Heart right ventricle (tissue), 16 donors: ENCODE measurements around the gene TMTC1. TPM values are rescaled to one million over a fixed set of nuclear protein-coding genes. Genes with fewer than 3 reads are reported as not detected.

Source experiments
- ATAC-seq, 8 donors: fragments of 200-7000 bp; cut with Tn5 transposase; one replicate each; pipeline ENCODE4 v1.9.1; 2020; ENCODE audit warnings: mild to moderate bottlenecking in 8 of 8, moderate library complexity in 8 of 8, moderate number of reproducible peaks in 1 of 8
- DNase-seq, 2 donors: peaks; one replicate each; pipeline ENCODE4 v3.0.0-alpha.2; 2020
- H3K27ac ChIP-seq, 10 donors: fragments of 200-600 bp; sonication (generic) in 2 of 10; one replicate each; pipeline versions ENCODE4 v1.5.0 to v1.8.0; 2020 to 2022; ENCODE audit warnings: mild to moderate bottlenecking in 3 of 10
- H3K27me3 ChIP-seq, 7 donors: fragments of 200-600 bp; one replicate each; pipeline ENCODE4 v1.8.0; 2021 to 2022; ENCODE audit warnings: mild to moderate bottlenecking in 2 of 7
- H3K36me3 ChIP-seq, 9 donors: fragments of 200-600 bp; sonication (generic) in 1 of 9; one replicate each; pipeline versions ENCODE4 v1.5.0 to v1.8.0; 2020 to 2022; ENCODE audit warnings: mild to moderate bottlenecking in 2 of 9
- H3K4me1 ChIP-seq, 9 donors: fragments of 200-600 bp; sonication (generic) in 1 of 9; one replicate each; pipeline versions ENCODE4 v1.5.0 to v1.8.0; 2020 to 2022; ENCODE audit warnings: mild to moderate bottlenecking in 4 of 9
- H3K4me3 ChIP-seq, 10 donors: fragments of 200-600 bp; sonication (generic) in 2 of 10; one replicate each; pipeline versions ENCODE4 v1.5.0 to v1.8.0; 2020 to 2022; ENCODE audit warnings: mild to moderate bottlenecking in 7 of 10, moderate library complexity in 2 of 10
- H3K9me3 ChIP-seq, 11 donors: fragments of 200-600 bp in 10 of 11; sonication (generic) in 2 of 11; one replicate each; pipeline versions ENCODE4 v1.5.0 to v1.8.0; 2013 to 2022; ENCODE audit warnings: mild to moderate bottlenecking in 2 of 11, control low read depth in 1 of 11, moderate library complexity in 1 of 11
- WGBS, 2 donors: extraction: QIAGEN DNeasy Blood & Tissue Kit; methylation state at CpG; one replicate each; pipeline ENCODE4 v1.1.7; 2013; ENCODE audit warnings: inconsistent platforms in 1 of 2; 5-methylcytosine and 5-hydroxymethylcytosine counted together
- intact Hi-C, 10 donors: fragments of 100-400 bp; cut with DNase I; formaldehyde crosslinking; loops; one replicate each; pipeline versions ENCODE4 v1.11.1 to v1.14.2; 2022
- polyA plus RNA-seq, 2 donors: library from polyadenylated mRNA; stranded (reverse); fragments of 200-250 nt; gene quantifications; one replicate each; pipeline ENCODE4 v1.2.3, GENCODE V29; 2013
- total RNA-seq, 10 donors: library from RNA; stranded (reverse); fragmentation: NEBNext Ultra II Directional in 3 of 10; extraction: Animal tissue kit (Norgen Biotek cat#: 25700) in 3 of 10; gene quantifications; one replicate each; pipeline versions ENCODE4 v1.2.1 to v1.2.4, GENCODE V29; 2021 to 2023
- TF ChIP-seq, protein P1 (sequence below), 9 donors: fragments of 200-600 bp; sonication (generic) in 2 of 9; IDR thresholded peaks; one replicate each; pipeline versions ENCODE4 v1.5.0 to v1.8.0; 2021 to 2022; ENCODE audit warnings: antibody characterized with exemption in 9 of 9, mild to moderate bottlenecking in 5 of 9, moderate library complexity in 1 of 9
- donor health status: Arrhythmogenic right ventricular cardiomyopathy.
- donor health status: ischemic (EF 13 %, LVEDD 7.1; RV severe dilation, severe dysfunction).
- donor health status: healthy with polysubstance abuse.
- donor health status: DM: no; HTN: yes; CAD: no.
- donor health status: DM: no; HTN: no; CAD: no.
- donor health status: ischemic (EF 25% LVEDD 6.9; RV normal size, moderate dysfunction).
- donor health status: ischemic (EF 25% LVEDD 5.7; RV mildly dilated, moderate dysfunction).
- donor health status: healthy.
- donor health status: DM: yes; HTN: yes; CAD: no.
- donor health status: Ischemic cardiomyopathy.
- donor health status: ischemic (EF 35%, LVEDD 5.7; RV mildly dilated, moderate dysfunction).
- donor health status: nonischemic (EF 11% LVEDD 7.7; RV severe dilation, severe dysfunction).
- donor health status: DM: yes; HTN: yes; CAD: no.
- donor health status: PGD.
- donor health status: ischemic (EF 29% LVEDD 5.4; RV normal size, mild dysfunction).
- donor health status: nonischemic (EF 23%, LVEDD 6.1; RV moderate dilation, normal function).

TMTC1 gene
- total and polyA plus RNA-seq, 12 donors = 9.6 to 54.2 (median 22.9) TPM

DNA sequence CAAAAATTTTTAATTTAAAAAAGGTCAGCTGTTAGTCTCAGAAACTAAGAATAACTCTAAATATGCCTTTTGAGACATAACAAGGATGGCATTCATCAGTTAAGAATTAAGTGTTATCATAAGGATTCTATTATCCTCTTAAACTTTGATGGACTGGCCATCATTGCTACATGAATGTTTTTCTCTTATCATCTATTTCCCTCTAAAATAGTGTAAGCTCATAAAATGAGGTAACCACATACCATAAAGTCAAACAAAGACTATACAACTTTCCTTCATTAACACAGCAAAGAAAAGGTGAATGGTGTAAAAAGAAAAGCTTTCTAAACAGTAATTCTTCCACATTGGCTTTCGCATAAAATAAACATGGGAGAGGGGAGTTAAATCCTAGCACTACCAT is 41.1 kb downstream of the TMTC1 start:
- 96 to 98% methylated on average over 1 of the region's 1 CpG for WGBS, 2 donors
- TF ChIP-seq, protein P1, sequence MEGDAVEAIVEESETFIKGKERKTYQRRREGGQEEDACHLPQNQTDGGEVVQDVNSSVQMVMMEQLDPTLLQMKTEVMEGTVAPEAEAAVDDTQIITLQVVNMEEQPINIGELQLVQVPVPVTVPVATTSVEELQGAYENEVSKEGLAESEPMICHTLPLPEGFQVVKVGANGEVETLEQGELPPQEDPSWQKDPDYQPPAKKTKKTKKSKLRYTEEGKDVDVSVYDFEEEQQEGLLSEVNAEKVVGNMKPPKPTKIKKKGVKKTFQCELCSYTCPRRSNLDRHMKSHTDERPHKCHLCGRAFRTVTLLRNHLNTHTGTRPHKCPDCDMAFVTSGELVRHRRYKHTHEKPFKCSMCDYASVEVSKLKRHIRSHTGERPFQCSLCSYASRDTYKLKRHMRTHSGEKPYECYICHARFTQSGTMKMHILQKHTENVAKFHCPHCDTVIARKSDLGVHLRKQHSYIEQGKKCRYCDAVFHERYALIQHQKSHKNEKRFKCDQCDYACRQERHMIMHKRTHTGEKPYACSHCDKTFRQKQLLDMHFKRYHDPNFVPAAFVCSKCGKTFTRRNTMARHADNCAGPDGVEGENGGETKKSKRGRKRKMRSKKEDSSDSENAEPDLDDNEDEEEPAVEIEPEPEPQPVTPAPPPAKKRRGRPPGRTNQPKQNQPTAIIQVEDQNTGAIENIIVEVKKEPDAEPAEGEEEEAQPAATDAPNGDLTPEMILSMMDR (IDR thresholded peaks at IDR 0.05) = no peak
- Histone ChIP-seq H3K27me3 (no peaks in the 10 kb centered on the region), H3K4me1 (peaks cover 0 to 68% (median 57%) of the 10 kb centered on the region in 9 donors), H3K36me3 (peaks cover 0 to 12% (median 0%) of the 10 kb centered on the region in 9 donors), H3K4me3 (no peak overlapping the region), H3K9me3 (no peaks in the 10 kb centered on the region), H3K27ac (peak overlapping the region in 7 of 10 donors; percentile 41 to 83 (median 65))
- no peak for ATAC-seq
- DNase-seq = no peak
- intact Hi-C loops = loop anchor here in 1 of 10 donors (5.0 kb wide), 1 partner anchor 40 kb away; the partner anchor contains the start of gene TMTC1

DNA sequence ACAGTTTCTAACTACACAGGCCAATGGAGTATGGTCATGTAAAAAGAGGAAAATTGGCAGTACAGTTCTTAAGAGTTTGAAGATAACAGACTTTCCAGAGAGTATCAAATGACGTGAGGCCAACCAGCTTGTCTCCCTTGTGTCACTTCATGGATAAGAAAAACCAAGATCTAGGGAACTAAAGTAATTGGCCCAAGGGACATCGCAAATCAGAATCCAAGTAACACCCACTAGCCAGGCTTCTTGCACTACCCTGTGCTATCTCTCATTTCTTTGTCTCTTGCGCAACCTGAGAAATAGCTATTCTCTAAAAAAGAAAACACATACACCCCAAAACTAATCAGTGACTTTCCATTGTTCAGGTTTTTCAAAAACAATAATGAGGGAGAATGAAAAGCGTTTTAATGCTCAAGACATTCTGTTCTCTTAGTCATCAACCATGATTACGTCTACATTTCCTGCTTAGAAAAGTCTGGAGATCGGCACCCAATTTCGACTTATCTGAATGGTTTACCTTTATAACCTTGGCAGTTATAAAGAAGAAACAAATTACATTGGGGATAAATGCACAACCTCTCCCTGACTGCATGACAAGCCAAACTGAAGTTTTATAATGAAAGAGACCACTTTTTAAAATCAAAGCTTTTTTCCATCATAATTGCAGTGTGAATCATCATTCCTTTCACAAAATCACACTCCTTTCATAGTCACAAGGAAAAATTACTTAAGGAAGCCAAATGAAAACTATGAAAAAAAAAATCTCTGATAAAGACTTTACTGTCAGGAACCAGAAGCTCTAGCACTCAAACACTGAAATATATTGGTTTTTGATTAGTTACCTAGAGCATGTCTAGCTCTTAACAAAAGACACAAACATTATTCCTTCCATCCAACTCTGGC is 42.1 kb downstream of the TMTC1 start:
- intact Hi-C loops = loop anchor here in 1 of 10 donors (5.0 kb wide), 1 partner anchor 41 kb away; the partner anchor contains the start of gene TMTC1
- peak overlapping the region; percentile 45 to 83 (median 64) for H3K27ac ChIP-seq
- ATAC-seq = peak in 7 of 8 donors; percentile 38 to 84 (median 79)
- peaks cover 2 to 79% (median 63%) of the 10 kb centered on the region in 9 donors for H3K4me1 ChIP-seq
- 41 to 50% methylated on average over 7 of the region's 7 CpGs for WGBS, 2 donors
- no peak overlapping the region for H3K4me3 ChIP-seq
- TF ChIP-seq, protein P1 (IDR thresholded peaks at IDR 0.05) = no peak
- H3K27me3 ChIP-seq = no peaks in the 10 kb centered on the region
- DNase-seq = no peak
- peaks cover 0 to 7% (median 0%) of the 10 kb centered on the region in 9 donors for H3K36me3 ChIP-seq
- no peaks in the 10 kb centered on the region for H3K9me3 ChIP-seq

- intact Hi-C loops = loop anchor here in 3 of 10 donors (5.0 to 10.0 kb wide), 2 partner anchors 43 to 185 kb away; partner anchors contain the start of gene TMTC1 (in 2 of the 3)
Measured at GRCh38 chr12:29739279-29739991, 44.3 kb downstream of the TMTC1 start.

More at GRCh38 chr12:29739279-29739991, 44.3 kb downstream of the TMTC1 start:
- H3K9me3 ChIP-seq = no peaks in the 10 kb centered on the region
- TF ChIP-seq, protein P1 (IDR thresholded peaks at IDR 0.05) = no peak
- DNase-seq (no peak), ATAC-seq (no peak)
- H3K4me1 ChIP-seq = peaks cover 4 to 99% (median 77%) of the 10 kb centered on the region in 9 donors
- H3K4me3 ChIP-seq = no peak overlapping the region
- peak overlapping the region in 2 of 10 donors; percentile 2 to 23 for H3K27ac ChIP-seq
- 92 to 94% methylated on average over 10 of the region's 10 CpGs for WGBS, 2 donors
- H3K27me3 ChIP-seq = no peaks in the 10 kb centered on the region
- H3K36me3 ChIP-seq = peaks cover 0 to 13% (median 0%) of the 10 kb centered on the region in 9 donors
